HepG2 (cell line): ENCODE measurements around the gene RAB14. TPM values are rescaled to one million over a fixed set of nuclear protein-coding genes. Genes with fewer than 3 reads are reported as not detected.

ENCODE experiments used
- ATAC-seq: fragments of 200-7000 bp; cut with Tn5 transposase; 3 replicates; pipeline ENCODE4 v1.9.1; 2020; ENCODE audit warnings: mild to moderate bottlenecking, moderate library complexity
- BruUV-seq: library from RNA; stranded (reverse); fragments of 400-500 nt; replicated peaks from 2 replicates; lab custom pipeline; 2021; lab: Mats Ljungman, UMichigan
- CTCF ChIA-PET: fragments of 300-600 bp; formaldehyde crosslinking; extraction: SDS; loops from one replicate; lab custom pipeline; 2021; ENCODE audit warnings: low total read pairs, inconsistent platforms, low intra/inter-chr PET ratio; lab: Yijun Ruan, JAX
- POLR2A ChIA-PET: fragments of 350-600 bp; sonication (Branson Sonifier 250); formaldehyde crosslinking; loops from one replicate; lab custom pipeline; 2020; ENCODE audit warnings: antibody characterized with exemption, inconsistent platforms; lab: Yijun Ruan, JAX
- DNase-seq: peaks from one replicate; pipeline ENCODE4 v3.0.0-alpha.2; 2015; ENCODE audit warnings: low spot score
- FAIRE-seq: peaks from 3 replicates; lab custom pipeline; 2011; peaks lifted over from hg19 to GRCh38; lab: Jason Lieb, UNC
- H2AFZ ChIP-seq: one replicate; pipeline ENCODE4 v1.6.1; 2011; ENCODE audit warnings: low read length, inconsistent platforms
- H3K27ac ChIP-seq: fragments of 300-600 bp; 3 replicates; pipeline ENCODE4 v1.8.0; 2011; ENCODE audit warnings: mixed run types, mild to moderate bottlenecking, mixed read lengths, low read length, inconsistent platforms; ENCODE audit not compliant: insufficient read depth; ENCODE audit errors: extremely low read length
- H3K27me3 ChIP-seq, 2 experiments: fragments of 200-600 bp in 1 of 2; 2 replicates in 1 of 2; 3 replicates in 1 of 2; pipeline versions ENCODE4 v1.6.0 to v1.8.0; 2011; ENCODE audit warnings: low read length in 2 of 2, mild to moderate bottlenecking in 2 of 2, moderate library complexity in 2 of 2, inconsistent platforms in 1 of 2; ENCODE audit not compliant: insufficient read depth in 2 of 2, control insufficient read depth in 1 of 2
- H3K36me3 ChIP-seq, 2 experiments: fragments of 200-600 bp in 1 of 2; replicated peaks in 1 of 2; 2 replicates in 1 of 2; 3 replicates in 1 of 2; pipeline versions ENCODE4 v1.5.1 to v1.8.0; 2011; ENCODE audit warnings: low read length in 2 of 2, inconsistent platforms in 1 of 2; ENCODE audit not compliant: insufficient read depth in 2 of 2, control insufficient read depth in 1 of 2
- H3K4me1 ChIP-seq: 2 replicates; pipeline ENCODE4 v1.5.1; 2012; ENCODE audit warnings: low read length, inconsistent platforms; ENCODE audit not compliant: insufficient read depth
- H3K4me2 ChIP-seq: 2 replicates; pipeline ENCODE4 v1.6.0; 2011; ENCODE audit warnings: low read depth, low read length, inconsistent platforms
- H3K4me3 ChIP-seq, 3 experiments: fragments of 200-600 bp in 1 of 3; sonication (generic), shearing (Covaris generic) in 1 of 3; replicated peaks in 1 of 3; 2 replicates each; pipeline ENCODE4 v1.5.1; 2011 to 2016; ENCODE audit warnings: low read length in 3 of 3, inconsistent platforms in 2 of 3, low read depth in 2 of 3, mild to moderate bottlenecking in 2 of 3, control low read depth in 1 of 3, mixed read lengths in 1 of 3; ENCODE audit not compliant: insufficient read depth in 1 of 3
- H3K79me2 ChIP-seq: one replicate; pipeline ENCODE4 v1.6.1; 2011; ENCODE audit warnings: low read length, inconsistent platforms; ENCODE audit not compliant: insufficient read depth
- H3K9ac ChIP-seq: 2 replicates; pipeline ENCODE4 v1.6.0; 2011; ENCODE audit warnings: mild to moderate bottlenecking, low read depth, low read length, inconsistent platforms; ENCODE audit not compliant: insufficient read depth
- H3K9me3 ChIP-seq: 2 replicates; pipeline ENCODE4 v1.5.1; 2012; ENCODE audit warnings: mild to moderate bottlenecking, low read length
- H4K20me1 ChIP-seq: 2 replicates; pipeline ENCODE4 v1.6.0; 2011; ENCODE audit warnings: inconsistent platforms, mild to moderate bottlenecking, low read length, moderate library complexity; ENCODE audit not compliant: insufficient read depth
- CBX1 ChIP-seq: IDR thresholded peaks from one replicate; pipeline ENCODE4 v1.6.1; 2016; ENCODE audit warnings: antibody characterized with exemption, low read depth
- HNRNPUL1 ChIP-seq: fragments of 200-400 bp; formaldehyde crosslinking; IDR thresholded peaks from 2 replicates; pipeline ENCODE4 v1.6.1; 2017; ENCODE audit warnings: low read depth, mild to moderate bottlenecking, low read length, moderate library complexity
- MAF1 ChIP-seq: sonication (generic); formaldehyde crosslinking; IDR thresholded peaks from 2 replicates; pipeline ENCODE4 v1.5.0; 2020; ENCODE audit warnings: missing genetic modification reagents, borderline replicate concordance
- MAFF ChIP-seq: IDR thresholded peaks from 2 replicates; pipeline ENCODE4 v1.6.1; 2011; ENCODE audit warnings: low read depth, low read length, improper control_type of control experiment
- MYNN ChIP-seq: sonication (generic); formaldehyde crosslinking; IDR thresholded peaks from 2 replicates; pipeline ENCODE4 v1.4.0; 2020; ENCODE audit warnings: mild to moderate bottlenecking, low read depth, missing genetic modification reagents
- NFYB ChIP-seq: sonication (generic); formaldehyde crosslinking; IDR thresholded peaks from 2 replicates; pipeline ENCODE4 v1.4.0; 2020; ENCODE audit warnings: missing genetic modification reagents
- NR3C1 ChIP-seq: sonication (generic); formaldehyde crosslinking; IDR thresholded peaks from 2 replicates; pipeline ENCODE4 v1.4.0; 2020; ENCODE audit warnings: missing genetic modification reagents
- SPEN ChIP-seq: sonication (generic); formaldehyde crosslinking; IDR thresholded peaks from 2 replicates; pipeline ENCODE4 v1.5.1; 2020; ENCODE audit warnings: low read depth, mild to moderate bottlenecking, missing genetic modification reagents
- U2AF1 ChIP-seq: fragments of 200-400 bp; formaldehyde crosslinking; optimal IDR thresholded peaks from 2 replicates; pipeline ENCODE3; 2017; ENCODE audit warnings: mild to moderate bottlenecking, low read depth, low read length
- ZBTB21 ChIP-seq: sonication (generic); formaldehyde crosslinking; IDR thresholded peaks from 2 replicates; pipeline ENCODE4 v1.4.0; 2020; ENCODE audit warnings: missing genetic modification reagents
- ZFP62 ChIP-seq: sonication (generic); formaldehyde crosslinking; IDR thresholded peaks from 2 replicates; pipeline ENCODE4 v1.4.0; 2020; ENCODE audit warnings: missing genetic modification reagents
- ZNF232 ChIP-seq: sonication (generic); formaldehyde crosslinking; IDR thresholded peaks from 2 replicates; pipeline ENCODE4 v1.4.0; 2020; ENCODE audit warnings: missing genetic modification reagents, borderline replicate concordance
- ZNF30 ChIP-seq: sonication (generic); formaldehyde crosslinking; IDR thresholded peaks from 2 replicates; pipeline ENCODE4 v1.5.0; 2020; ENCODE audit warnings: mild to moderate bottlenecking, missing genetic modification reagents
- ZNF432 ChIP-seq: sonication (generic); formaldehyde crosslinking; IDR thresholded peaks from 2 replicates; pipeline ENCODE4 v1.5.0; 2020; ENCODE audit warnings: missing genetic modification reagents, mild to moderate bottlenecking, borderline replicate concordance
- ZNF44 ChIP-seq: sonication (generic); formaldehyde crosslinking; IDR thresholded peaks from 2 replicates; pipeline ENCODE4 v1.5.1; 2020; ENCODE audit warnings: mild to moderate bottlenecking, missing genetic modification reagents
- ZNF557 ChIP-seq: sonication (generic); formaldehyde crosslinking; IDR thresholded peaks from 2 replicates; pipeline ENCODE4 v1.4.0; 2020; ENCODE audit warnings: missing genetic modification reagents
- ZNF672 ChIP-seq: sonication (generic); formaldehyde crosslinking; IDR thresholded peaks from 2 replicates; pipeline ENCODE4 v1.8.1; 2022; ENCODE audit warnings: missing genetic modification reagents
- ZNF691 ChIP-seq: sonication (generic); formaldehyde crosslinking; IDR thresholded peaks from 2 replicates; pipeline ENCODE4 v1.4.0; 2020; ENCODE audit warnings: missing genetic modification reagents, low read depth, mild to moderate bottlenecking, borderline replicate concordance
- ZNF749 ChIP-seq: sonication (generic); formaldehyde crosslinking; IDR thresholded peaks from 2 replicates; pipeline ENCODE4 v1.8.0; 2022; ENCODE audit warnings: mild to moderate bottlenecking, missing genetic modification reagents, moderate library complexity, borderline replicate concordance
- WGBS: methylation state at CpG from one replicate; pipeline ENCODE4 v1.1.6; 2017; ENCODE audit warnings: low lambda C conversion rate; 5-methylcytosine and 5-hydroxymethylcytosine counted together
- in situ Hi-C: cut with HindIII; loops from 2 replicates; pipeline ENCODE4 v1.10.0; 2017; ENCODE audit warnings: low pct_unique_long_range_greater_than_20kb; ENCODE audit not compliant: extremely low pct_ligation_motif_present
- intact Hi-C: fragments of 100-400 bp; cut with micrococcal nuclease; formaldehyde crosslinking; loops from one replicate; pipeline ENCODE4 v1.10.0; 2022; ENCODE audit not compliant: unreplicated experiment
- polyA plus RNA-seq, 8 experiments: library from polyadenylated mRNA; depleted of rRNA in 3 of 8; stranded (reverse) in 7 of 8; unstranded in 1 of 8; fragments of >200 nt; fragmentation: Illumina TruSeq in 4 of 8; extraction: Trizol in 4 of 8; gene quantifications; 2 replicates each; pipeline versions ENCODE4 v1.2.1 to v1.2.3, GENCODE V29; 2011 to 2016; ENCODE audit warnings: low read depth in 4 of 8, missing spikeins in 1 of 8, mixed read lengths in 1 of 8; ENCODE audit not compliant: insufficient read depth in 1 of 8
- total RNA-seq, 5 experiments: library from RNA; depleted of rRNA; stranded (reverse); fragments of >200 nt; fragmentation: Illumina TruSeq; extraction: Trizol; gene quantifications; 2 replicates each; pipeline ENCODE4 v1.2.3, GENCODE V29; 2016; ENCODE audit warnings: low read depth in 1 of 5

RAB14 gene
- total and polyA plus RNA-seq, 2 of the 13 experiments (the other 11 are each of a cell fraction or from before 2014, with no cell fraction given), result 17.4 to 19.3 TPM

GRCh38 chr9:121242219-121242958, 40.7 kb upstream of the RAB14 start:
- CTCF ChIA-PET, result no interaction called here

GRCh38 chr9:121240472-121241135, 38.9 kb upstream of the RAB14 start:
- H3K27ac ChIP-seq, result no peak overlapping the region
- in situ Hi-C loops (no loop called here), intact Hi-C loops (no loop called here)
- CTCF ChIA-PET, result no interaction called here
- H3K79me2 ChIP-seq, result no peaks in the 10 kb centered on the region
- peaks cover 0 to 15% of the 10 kb centered on the region in 2 experiments; a peak in 1 of 5 replicates for H3K27me3 ChIP-seq
- no peaks in the 10 kb centered on the region for H3K4me1 ChIP-seq
- no TSS peak for BruUV-seq
- H3K4me3 ChIP-seq, result no peak overlapping the region
- no peak for TF ChIP-seq ZNF432
- no peak for TF ChIP-seq U2AF1
- TF ChIP-seq HNRNPUL1, result no peak
- TF ChIP-seq ZNF672 (CRISPR knock-in tag), result no peak
- TF ChIP-seq ZNF44 (CRISPR knock-in tag), result no peak
- no peak for TF ChIP-seq ZNF232 (CRISPR knock-in tag)
- TF ChIP-seq NR3C1 (CRISPR knock-in tag), result no peak
- TF ChIP-seq ZNF557 (CRISPR knock-in tag), result no peak
- TF ChIP-seq ZNF749, result no peak
- TF ChIP-seq ZNF30 (CRISPR knock-in tag), result no peak
- TF ChIP-seq CBX1, result no peak
- TF ChIP-seq MYNN (CRISPR knock-in tag), result no peak
- no peak for TF ChIP-seq MAF1 (CRISPR knock-in tag)
- TF ChIP-seq MAFF, result no peak
- TF ChIP-seq ZNF691 (CRISPR knock-in tag), result no peak
- no peak overlapping the region for H2AFZ ChIP-seq
- no peaks in the 10 kb centered on the region for H3K36me3 ChIP-seq
- H3K4me2 ChIP-seq, result no peak overlapping the region
- H3K9me3 ChIP-seq, result peaks cover 9% of the 10 kb centered on the region; the same call in 1 of the 2 replicates
- H4K20me1 ChIP-seq, result no peaks in the 10 kb centered on the region
- DNase-seq (no peak), FAIRE-seq (no peak), ATAC-seq (no peak)
- WGBS, result 50% methylated on average over 6 of the region's 6 CpGs
- no peak overlapping the region for H3K9ac ChIP-seq
- POLR2A ChIA-PET, result no interaction called here

More at GRCh38 chr9:121242219-121242958, 40.7 kb upstream of the RAB14 start:
- POLR2A ChIA-PET, result no interaction called here
- no peak for ATAC-seq
- Histone ChIP-seq H3K27ac (no peak overlapping the region), H3K79me2 (no peaks in the 10 kb centered on the region)
- WGBS, result 39% methylated on average over 4 of the region's 5 CpGs
- TF ChIP-seq ZBTB21 (CRISPR knock-in tag) (no peak), ZFP62 (CRISPR knock-in tag) (no peak), NFYB (CRISPR knock-in tag) (0 out of 2 replicates have a peak, but pooled peaks have one; percentile 18), SPEN (CRISPR knock-in tag) (no peak)
- TF ChIP-seq, all 625 proteins: peak for 1
- in situ Hi-C loops, result no loop called here
- Histone ChIP-seq H2AFZ (no peak overlapping the region), H3K9me3 (peaks cover 9% of the 10 kb centered on the region; the same call in 1 of the 2 replicates), H4K20me1 (no peaks in the 10 kb centered on the region), H3K27me3 (peaks cover 0 to 24% of the 10 kb centered on the region in 2 experiments; a peak in 2 of 5 replicates), H3K4me3 (no peak overlapping the region), H3K9ac (no peak overlapping the region), H3K36me3 (no peaks in the 10 kb centered on the region), H3K4me2 (no peak overlapping the region), H3K4me1 (no peaks in the 10 kb centered on the region)
- no peak for DNase-seq
- intact Hi-C loops, result no loop called here
- BruUV-seq, result no TSS peak
- FAIRE-seq, result no peak
